GM20000 (cell line): Measurements from ENCODE around the gene BNC1.

ENCODE experiments used
- DNase-seq: peaks from one replicate; pipeline ENCODE4 v3.0.0; 2012; ENCODE audit warnings: low spot score
- CTCF ChIP-seq: IDR thresholded peaks from 2 replicates; pipeline ENCODE4 v1.5.1; 2012; ENCODE audit warnings: mild to moderate bottlenecking, control low read depth; ENCODE audit errors: extremely low read depth, missing control alignments

The BNC1 gene, protein sequence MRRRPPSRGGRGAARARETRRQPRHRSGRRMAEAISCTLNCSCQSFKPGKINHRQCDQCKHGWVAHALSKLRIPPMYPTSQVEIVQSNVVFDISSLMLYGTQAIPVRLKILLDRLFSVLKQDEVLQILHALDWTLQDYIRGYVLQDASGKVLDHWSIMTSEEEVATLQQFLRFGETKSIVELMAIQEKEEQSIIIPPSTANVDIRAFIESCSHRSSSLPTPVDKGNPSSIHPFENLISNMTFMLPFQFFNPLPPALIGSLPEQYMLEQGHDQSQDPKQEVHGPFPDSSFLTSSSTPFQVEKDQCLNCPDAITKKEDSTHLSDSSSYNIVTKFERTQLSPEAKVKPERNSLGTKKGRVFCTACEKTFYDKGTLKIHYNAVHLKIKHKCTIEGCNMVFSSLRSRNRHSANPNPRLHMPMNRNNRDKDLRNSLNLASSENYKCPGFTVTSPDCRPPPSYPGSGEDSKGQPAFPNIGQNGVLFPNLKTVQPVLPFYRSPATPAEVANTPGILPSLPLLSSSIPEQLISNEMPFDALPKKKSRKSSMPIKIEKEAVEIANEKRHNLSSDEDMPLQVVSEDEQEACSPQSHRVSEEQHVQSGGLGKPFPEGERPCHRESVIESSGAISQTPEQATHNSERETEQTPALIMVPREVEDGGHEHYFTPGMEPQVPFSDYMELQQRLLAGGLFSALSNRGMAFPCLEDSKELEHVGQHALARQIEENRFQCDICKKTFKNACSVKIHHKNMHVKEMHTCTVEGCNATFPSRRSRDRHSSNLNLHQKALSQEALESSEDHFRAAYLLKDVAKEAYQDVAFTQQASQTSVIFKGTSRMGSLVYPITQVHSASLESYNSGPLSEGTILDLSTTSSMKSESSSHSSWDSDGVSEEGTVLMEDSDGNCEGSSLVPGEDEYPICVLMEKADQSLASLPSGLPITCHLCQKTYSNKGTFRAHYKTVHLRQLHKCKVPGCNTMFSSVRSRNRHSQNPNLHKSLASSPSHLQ

DNA sequence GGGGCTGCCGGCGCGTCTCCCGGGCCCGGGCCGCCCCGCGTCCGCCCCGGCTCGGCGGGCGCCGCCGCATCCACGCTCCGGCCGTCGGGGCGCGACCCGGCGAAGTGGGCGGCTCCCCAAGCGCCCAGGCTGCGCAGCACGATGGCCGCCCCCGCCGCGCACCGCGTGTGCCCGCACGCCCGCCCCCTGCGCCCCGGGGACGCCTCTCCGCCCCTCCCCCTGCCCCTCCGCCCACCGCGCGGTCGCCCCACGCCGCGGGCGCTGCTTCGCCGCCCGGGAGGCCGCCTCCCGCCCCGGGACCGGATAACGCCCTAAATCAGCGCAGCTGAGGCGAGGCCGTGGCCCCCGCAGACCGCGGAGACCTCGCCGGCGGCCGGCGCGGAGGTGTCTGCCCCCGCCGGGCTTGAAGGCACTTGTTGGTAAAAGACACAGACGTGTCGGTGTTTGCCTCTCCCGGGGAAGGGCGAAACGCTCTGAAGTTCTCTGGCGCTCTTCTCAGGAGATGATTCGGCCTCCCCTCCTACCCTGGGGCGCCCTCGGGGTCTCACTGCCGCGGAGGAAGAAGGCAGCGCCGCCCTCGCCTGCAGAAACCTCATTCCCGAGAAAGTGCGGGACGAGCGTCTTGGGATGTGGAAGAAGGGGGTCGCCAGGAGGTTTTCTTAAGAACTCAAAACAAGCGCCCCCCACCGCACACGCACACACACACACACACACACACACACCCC lies at the start of gene BNC1:
TSS of gene BNC1 (minus strand) at position 106 of the 725 bp plus-strand sequence. CDS start at position 70, 36 bp downstream.
- TF ChIP-seq CTCF, result no peak
- peak; percentile 34 for DNase-seq

- no peak for TF ChIP-seq CTCF
- no peak for DNase-seq
Measured at GRCh38 chr15:83327041-83327440, 42.6 kb upstream of the BNC1 start.

DNA sequence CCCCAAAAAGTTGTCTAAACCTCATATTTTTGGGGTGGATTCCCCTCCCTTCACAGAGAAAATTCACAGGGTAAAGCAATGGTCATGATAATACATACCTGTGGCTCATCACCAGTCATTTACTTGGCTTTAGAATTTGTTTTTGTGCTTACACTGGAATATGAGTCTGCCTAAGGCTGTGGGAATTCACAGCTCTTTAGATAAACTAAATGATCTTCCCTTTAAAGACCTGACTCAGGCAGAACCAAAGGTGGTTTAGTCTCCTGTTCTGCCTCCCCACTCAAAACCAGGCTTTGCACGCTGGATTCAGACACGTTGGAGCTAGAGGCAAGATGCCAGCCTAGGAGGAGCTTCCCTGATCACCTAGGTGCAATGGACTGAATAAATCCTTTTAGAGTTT lies 40.3 kb upstream of the BNC1 start:
- no peak for TF ChIP-seq CTCF

DNA sequence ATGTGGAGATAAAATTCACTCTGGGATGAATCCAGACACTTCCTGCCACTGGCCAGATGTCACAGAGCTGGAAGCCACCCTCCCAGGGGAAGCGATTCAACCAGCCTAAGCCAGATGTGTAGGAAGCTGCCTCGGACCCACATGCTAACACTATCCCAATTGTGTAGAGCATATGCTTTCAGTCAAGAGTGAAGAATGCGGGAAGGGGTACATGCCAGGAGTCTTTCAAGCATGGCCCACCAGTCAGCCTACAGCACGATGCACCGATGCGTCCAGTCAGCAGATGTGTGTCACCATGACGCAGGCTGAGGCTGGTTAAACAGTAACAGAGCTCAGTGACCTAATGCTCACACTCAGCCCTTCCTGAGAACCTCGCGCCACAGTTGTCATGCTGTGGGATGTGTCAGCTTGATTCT lies 38.8 kb upstream of the BNC1 start:
- no peak for TF ChIP-seq CTCF
- no peak for DNase-seq

More for the DNA sequence above, 40.3 kb upstream of the BNC1 start:
- DNase-seq, result no peak

GRCh38 chr15:83322691-83323090 lies 38.2 kb upstream of the BNC1 start:
- no peak for TF ChIP-seq CTCF
- DNase-seq, result no peak

DNA sequence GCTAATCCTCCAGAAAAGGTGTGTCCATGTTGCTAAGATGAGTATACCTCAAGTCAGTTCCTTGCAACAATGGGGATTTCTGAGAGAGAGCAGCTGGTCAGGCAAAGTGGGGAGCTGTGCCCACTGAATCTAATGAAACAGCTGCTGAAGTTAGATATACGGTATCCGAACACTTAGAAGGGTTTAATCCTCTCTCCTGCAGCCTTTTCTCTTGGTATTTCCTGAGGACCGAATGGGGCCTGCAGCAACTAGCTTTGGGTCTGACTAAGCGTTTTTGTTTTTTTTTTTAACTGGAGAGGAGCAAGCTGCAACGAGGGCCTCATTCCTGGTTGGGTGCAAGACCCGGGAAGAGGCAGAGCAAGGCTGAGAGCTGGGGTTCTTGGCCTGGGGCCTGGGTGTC lies 37.6 kb upstream of the BNC1 start:
- no peak for DNase-seq

More for the DNA sequence above, 37.6 kb upstream of the BNC1 start:
- no peak for TF ChIP-seq CTCF
